22Rv1 (cell line): ENCODE measurements around the gene IGSF1.

Experiments
- H3K27ac ChIP-seq: fragments of 450-650 bp; 2 replicates; pipeline ENCODE4 v1.5.1; 2017
- CTCF ChIP-seq: fragments of 450-650 bp; IDR thresholded peaks from 2 replicates; pipeline ENCODE4 v1.5.1; 2017; ENCODE audit warnings: mild to moderate bottlenecking
- ZFX ChIP-seq: fragments of 450-650 bp; IDR thresholded peaks from 2 replicates; pipeline ENCODE4 v1.6.1; 2017; ENCODE audit warnings: antibody characterized with exemption, borderline replicate concordance

Gene IGSF1

GRCh38 chrX:131226591-131226990, 62.5 kb downstream of the IGSF1 start:
- TF ChIP-seq ZFX (no peak), CTCF (no peak)
- no peak overlapping the region for H3K27ac ChIP-seq

- no peak for TF ChIP-seq CTCF
- no peak for TF ChIP-seq ZFX
- no peak overlapping the region for H3K27ac ChIP-seq
Observed at GRCh38 chrX:131225078-131225477, 64.0 kb downstream of the IGSF1 start.
